Inflammatory macrophage (primary cell): Measurements from ENCODE around the gene SERTM1.

Experiments
- DNase-seq, 2 donors: peaks; one replicate each; pipeline ENCODE4 v3.0.0-alpha.2; 2020 to 2022
- total RNA-seq, 18 experiments: gene quantifications; one replicate each; lab custom pipeline; 2026; ENCODE audit warnings: mixed read lengths in 6 of 18, inconsistent platforms in 2 of 18; lab: John Stamatoyannopoulos, UW

SERTM1 gene
- 0 to 0.07 (median 0) reads per million in 18 experiments for total RNA-seq

DNA sequence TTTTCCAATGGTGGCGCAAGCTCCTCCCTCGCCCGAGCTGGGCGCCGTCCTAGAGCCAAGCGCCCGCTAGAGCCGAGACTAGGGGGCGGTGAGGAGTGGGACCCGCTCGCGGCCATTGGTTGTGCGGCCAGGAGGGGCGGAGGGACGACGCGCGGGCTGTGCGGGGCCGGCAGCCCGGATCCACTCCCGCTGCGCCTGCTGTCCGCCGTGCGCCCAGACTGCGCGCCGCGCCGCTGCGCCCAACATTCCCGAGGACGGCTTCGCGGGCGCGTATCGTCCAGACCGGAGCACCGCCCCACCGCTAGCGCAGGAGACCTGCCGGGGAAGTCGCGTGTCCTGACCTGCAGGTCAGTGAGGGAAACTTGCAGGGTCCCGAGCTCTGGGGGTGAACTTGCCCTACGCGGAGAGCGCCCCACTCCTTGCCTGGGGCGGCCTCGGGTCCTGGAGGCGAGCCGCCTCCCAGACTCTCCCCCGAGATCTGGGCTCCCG, at the start of gene SERTM1:
TSS of gene SERTM1 (plus strand) at position 183 of the 489 bp plus-strand sequence. CDS start 21,059 bp downstream, outside the sequence.
- no peak for DNase-seq

GRCh38 chr13:36628377-36629056, 45.3 kb upstream of the SERTM1 start:
- DNase-seq: no peak

DNA sequence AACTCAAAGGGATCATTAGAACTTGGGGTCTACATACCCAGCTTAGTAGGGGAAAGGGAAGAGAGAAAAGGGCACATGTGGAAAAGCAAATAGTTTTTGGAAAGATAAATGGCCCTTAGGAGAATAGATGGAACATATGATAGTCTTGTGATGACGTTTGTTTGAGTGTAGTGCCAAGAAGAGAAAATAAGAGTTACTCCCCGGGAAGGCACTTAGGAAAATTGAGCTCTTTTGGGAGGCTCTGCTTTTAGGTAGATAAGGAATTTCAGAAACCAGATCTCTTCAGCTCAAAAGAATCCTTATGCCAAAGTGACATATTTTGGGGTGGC, 44.8 kb upstream of the SERTM1 start:
- no peak for DNase-seq

DNA sequence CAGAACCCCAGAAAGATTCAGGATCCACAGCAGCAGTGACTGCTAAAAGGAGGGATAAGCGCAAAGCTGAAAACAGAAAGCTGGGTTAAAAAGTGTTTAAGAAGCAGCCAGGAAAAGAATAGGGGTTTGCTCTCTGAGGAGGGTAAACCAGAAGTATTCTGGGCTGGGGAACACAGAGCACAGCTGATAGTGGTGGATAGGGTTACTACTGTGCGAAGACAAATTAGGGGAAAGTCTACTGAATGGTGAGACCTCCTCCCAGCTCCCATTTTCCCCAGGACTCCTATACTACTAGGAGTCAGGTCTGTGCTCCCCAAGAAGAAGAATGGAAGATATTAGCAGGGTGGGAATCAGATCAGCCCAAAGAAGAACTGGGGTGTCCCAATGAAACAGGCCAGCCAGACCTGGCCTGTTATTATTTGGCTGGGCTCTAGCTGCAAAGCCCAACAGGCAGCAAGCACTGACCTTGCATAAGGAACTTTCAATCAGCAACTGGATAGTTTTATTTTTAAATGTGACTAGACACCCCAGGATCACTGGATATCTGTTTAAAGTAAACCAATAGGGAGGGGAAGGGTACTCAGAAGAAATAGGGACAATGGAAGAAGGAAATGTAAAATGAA, 43.5 kb upstream of the SERTM1 start:
- DNase-seq: no peak

DNA sequence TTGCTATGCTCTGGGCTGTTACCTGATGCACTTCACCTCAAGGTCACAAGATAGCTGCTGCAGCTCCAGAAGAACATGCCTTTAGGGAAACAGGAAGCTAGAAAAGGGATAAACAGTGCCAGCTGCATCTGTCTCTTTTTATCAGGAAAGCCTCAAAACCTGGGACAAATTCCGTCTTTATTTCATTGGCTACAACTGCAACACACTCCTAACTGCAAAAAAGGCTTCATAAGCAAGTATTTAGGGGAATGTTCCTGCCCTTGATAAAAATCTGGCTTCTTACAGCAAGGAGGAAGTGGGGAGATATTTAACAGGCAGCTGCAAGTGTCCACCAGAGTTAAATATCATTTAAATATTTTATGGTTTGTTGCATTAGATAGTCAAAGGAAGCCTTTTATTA, 34.2 kb upstream of the SERTM1 start:
- no peak for DNase-seq

DNA sequence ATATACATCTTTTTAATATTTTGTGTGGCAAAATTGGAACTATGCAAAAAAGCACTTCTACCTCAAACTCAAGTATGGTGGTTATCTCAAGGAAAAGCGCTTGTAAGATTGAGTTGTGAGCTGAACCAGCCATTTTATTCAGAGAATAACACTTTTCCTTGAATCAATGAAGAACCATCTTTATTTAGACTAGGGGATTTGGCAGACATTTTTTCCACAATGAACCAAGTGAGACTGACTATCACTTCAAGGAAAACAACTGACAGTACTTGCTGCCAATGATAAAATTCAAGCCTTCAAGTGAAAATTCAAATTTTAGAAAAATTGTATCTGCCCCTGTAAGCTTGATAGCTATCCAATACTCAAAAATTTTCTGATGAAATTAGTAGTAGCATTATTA, 23.2 kb upstream of the SERTM1 start:
- no peak for DNase-seq

- DNase-seq: no peak
Observed at GRCh38 chr13:36665630-36666029, 8.2 kb upstream of the SERTM1 start.

DNA sequence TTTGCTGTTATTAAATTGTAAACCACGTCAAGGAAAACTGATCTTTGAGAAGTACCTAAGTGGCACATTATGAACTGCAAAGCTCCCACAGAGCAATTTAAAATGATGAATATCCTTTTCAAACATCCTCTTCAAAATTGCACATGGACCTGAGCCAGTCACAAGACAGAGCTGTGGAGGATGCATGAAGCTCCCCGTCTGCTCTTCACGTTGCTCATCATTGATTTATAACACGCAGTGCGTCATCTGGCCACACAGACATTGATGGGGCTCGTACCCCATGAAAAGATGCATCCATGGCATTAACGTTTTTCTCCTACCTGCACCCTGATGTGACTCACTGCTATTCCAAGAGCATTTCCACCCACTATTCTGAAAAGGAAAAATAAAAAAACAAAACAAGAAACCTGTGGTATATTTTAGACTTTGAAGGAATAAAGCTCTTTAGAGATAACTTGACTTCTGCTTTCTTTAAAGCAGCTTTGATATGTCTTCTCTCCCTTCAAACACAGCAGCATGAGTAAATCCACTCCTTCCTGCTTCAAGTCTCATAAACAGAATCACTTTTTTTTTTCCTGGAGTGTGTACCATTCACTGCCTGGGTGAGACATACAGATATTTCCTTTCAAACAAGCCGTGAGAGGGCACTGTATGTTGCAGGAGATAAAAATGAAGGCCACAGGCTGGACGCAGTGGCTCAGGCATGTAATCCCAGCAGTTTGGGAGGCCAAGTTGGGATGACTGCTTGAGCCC, 7.2 kb upstream of the SERTM1 start:
- DNase-seq: no peak

- DNase-seq: peak in 1 of 2 donors; percentile 4
Observed at GRCh38 chr13:36668316-36668715, 5.5 kb upstream of the SERTM1 start.

GRCh38 chr13:36673352-36673751, 468 bp upstream of the SERTM1 start:
- DNase-seq: no peak

DNA sequence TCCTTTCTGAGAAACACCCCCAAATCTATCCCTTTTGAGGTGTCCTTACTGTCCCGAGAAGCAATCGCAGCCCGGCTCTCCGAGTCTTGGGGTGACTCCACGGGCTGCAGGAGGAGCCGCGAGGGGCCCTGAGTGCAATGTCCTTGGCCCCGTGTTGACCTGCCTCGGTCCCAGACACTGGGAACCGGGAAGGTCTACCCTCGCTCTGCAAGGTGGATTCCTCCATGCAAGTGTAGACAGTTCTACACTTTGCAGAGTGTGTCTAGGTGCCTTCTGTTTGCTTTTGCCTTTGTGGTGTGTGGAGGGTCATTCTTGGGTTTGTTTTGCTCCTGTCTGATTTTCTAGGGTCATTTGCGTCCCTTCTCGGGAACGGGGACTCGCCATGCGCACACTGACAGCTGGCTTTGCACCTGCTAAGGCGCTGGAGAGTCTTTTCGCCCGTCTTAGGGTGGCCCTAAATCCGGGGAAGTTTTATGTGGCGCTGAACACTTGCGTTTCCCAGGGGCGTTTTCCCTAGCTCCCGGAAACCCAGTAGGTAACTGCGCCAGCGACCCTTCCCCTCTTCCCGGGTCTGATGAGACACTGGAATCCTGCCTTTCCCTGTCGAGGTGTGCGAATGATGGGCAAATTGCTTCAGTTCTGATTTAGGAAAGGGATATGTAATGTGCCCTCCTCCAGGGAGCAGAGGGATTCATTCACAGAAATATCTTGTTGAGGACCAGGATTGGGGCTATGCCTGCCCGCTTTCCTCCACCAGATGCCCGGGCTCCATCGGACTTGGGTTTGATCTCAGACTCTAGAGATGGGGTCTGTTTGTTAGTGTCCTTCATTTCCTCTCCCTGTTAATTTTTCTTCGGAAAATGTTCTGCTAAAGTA, 755 bp downstream of the SERTM1 start:
- DNase-seq: no peak

- DNase-seq: no peak
Observed at GRCh38 chr13:36675213-36675536, 1.4 kb downstream of the SERTM1 start.

- no peak for DNase-seq
Observed at GRCh38 chr13:36680913-36681312, 7.1 kb downstream of the SERTM1 start.

- DNase-seq: no peak
Observed at GRCh38 chr13:36681894-36682624, 8.2 kb downstream of the SERTM1 start.

DNA sequence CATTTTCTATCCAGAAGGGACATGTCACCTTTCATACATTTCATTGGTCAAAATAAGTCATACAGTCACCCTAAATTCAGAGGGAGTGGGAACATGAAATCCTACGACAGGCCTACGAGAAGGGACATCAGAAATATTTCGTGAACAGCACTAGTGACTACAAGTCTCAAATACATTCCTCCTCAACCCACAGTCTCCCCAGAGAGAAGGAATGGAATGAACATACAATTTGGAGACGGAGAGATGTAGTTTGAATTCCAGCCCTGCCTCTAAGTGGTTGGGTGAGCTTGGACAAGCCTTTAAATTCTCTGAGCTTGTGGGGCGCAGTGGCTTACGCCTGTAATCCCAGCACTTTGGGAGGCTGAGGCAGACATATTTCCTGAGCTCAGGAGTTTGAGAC, 9.9 kb downstream of the SERTM1 start:
- no peak for DNase-seq

DNA sequence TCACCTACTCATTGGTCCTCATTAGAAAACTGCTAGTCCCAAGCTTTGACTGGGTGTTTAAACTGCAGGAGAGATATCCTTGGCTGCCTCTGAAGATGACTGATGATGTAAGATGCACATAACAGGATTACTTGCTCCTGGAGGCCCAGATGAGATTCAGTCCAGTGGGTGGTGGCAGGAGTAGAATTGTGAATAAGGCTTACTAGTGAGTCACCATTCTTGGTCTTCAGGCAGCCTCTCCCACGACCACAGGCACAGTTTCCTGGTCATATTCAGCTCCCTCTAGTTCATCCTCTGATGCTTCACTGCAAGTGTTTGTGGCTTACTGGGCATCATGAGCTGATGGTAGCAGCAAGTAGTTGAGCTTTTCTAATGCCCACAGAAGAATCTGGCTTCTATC, 12.1 kb downstream of the SERTM1 start:
- DNase-seq: no peak

GRCh38 chr13:36696410-36697010, 22.7 kb downstream of the SERTM1 start:
- DNase-seq: no peak

GRCh38 chr13:36700170-36700569, 26.4 kb downstream of the SERTM1 start:
- DNase-seq: no peak

DNA sequence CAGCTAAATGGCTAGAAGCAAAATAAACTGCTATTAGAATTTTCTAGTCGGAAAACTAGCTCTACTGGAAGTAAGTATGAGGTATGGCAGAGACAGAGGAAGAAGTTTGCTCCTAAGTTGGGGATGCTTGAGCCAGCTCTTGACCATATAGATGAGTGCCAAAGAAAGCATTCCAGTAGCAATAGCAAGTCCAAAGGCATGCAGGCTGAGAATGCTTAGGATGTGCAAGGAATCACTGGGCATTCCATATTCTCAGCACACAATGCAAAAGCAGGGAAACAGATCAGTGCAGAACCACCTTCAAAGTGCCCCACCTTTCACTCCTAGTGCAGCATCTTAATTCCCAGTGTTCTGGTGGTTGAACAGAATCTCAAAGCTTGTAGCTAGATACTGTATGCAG, 32.9 kb downstream of the SERTM1 start:
- DNase-seq: no peak

DNA sequence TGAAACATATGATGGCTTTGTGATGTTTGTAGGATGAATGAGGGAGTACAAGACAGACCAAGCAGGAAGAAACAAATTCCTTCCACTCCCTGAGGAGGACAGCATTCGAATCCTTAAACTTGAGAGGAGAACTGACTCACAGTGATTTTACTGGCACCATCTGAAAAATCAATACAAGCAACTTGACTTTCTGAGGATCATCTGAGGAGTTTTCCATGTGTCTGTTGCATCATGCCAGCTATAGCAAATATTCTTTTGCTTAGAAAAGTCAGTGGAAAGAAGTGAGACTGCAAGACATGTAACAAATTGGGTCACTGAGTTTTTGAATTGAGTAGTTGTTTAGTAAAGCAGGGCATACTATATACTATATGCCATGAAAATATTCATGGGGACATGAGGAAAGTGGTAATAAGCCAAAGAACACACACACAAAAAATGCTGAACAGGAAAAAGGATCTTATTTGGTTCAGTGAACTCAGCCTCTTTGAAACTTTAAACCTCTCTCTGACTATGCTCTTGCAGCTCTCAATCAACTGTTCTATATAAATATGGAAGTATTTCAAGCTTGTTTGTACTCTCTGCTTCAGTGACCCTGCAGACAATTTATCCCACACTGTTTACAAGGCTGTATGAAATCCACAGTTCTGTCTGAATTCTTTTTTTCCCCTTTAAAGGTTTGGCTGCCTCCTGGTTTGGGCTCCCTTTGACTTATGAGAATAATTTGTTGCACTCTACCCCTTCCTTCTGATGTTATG, 35.5 kb downstream of the SERTM1 start:
- DNase-seq: no peak

DNA sequence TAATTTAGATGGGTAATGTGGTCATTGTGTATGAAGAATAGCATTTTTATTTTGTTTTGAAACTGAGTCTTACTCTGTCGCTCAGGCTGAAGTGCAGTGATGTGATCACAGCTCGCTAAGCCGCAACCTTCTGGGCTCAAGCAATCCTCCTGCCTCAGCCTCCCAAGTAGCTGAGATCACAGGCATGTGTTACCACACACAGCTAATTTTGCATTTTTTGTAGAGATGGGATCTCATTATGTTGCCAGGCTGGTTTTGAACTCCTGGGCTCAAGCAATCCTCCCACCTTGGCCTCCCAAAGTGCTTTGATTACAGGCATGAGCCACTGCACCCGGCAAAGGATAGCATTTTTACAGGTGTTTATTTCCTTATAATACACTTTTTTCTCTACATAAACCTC, 36.6 kb downstream of the SERTM1 start:
- no peak for DNase-seq
